ENCODE results near the gene CRPPA.

CRPPA gene

DNA sequence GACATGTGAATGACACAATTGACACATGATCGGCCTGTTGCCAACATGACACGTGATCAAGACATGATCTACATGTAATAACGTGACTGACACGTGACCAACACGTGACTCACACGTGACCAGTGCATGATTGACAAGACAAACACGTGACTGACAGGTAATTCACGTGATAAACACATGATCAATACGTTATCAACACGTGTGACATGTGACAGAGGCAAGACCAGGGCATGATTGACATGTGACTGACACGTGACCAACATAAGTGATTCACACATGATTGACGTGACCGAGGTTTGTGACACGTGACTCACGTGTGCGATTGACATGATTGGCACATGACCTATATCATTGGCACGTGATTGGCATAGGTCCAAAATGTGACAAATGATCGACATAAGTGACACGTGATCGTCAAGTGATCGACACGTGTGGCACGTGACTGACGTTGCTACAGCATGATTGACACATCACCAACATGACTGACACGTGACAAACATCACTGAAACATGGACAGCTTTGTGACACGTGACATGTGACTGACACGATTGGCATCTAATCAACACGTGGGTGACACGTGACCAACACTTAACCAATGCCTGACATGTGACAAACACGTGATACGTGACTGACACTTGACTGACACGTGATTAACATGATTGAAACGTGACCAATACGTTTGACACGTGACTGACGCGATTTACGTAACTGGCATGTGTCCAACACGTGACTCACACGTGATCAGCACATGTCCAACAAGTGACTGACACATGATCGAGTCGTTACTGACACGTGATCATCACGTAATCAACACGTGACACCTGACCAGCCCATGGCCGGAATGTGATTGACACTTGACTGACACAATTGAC, 23.0 kb downstream of the CRPPA start:
- no peak for TF ChIP-seq EZH2 (IDR thresholded peaks at IDR 0.05; ENCODE audit: borderline replicate concordance, low read depth, low read length, severe bottlenecking)
- TF ChIP-seq, protein P1, sequence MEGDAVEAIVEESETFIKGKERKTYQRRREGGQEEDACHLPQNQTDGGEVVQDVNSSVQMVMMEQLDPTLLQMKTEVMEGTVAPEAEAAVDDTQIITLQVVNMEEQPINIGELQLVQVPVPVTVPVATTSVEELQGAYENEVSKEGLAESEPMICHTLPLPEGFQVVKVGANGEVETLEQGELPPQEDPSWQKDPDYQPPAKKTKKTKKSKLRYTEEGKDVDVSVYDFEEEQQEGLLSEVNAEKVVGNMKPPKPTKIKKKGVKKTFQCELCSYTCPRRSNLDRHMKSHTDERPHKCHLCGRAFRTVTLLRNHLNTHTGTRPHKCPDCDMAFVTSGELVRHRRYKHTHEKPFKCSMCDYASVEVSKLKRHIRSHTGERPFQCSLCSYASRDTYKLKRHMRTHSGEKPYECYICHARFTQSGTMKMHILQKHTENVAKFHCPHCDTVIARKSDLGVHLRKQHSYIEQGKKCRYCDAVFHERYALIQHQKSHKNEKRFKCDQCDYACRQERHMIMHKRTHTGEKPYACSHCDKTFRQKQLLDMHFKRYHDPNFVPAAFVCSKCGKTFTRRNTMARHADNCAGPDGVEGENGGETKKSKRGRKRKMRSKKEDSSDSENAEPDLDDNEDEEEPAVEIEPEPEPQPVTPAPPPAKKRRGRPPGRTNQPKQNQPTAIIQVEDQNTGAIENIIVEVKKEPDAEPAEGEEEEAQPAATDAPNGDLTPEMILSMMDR (IDR thresholded peaks at IDR 0.05; ENCODE audit: borderline replicate concordance, extremely low read depth, low read length, poor library complexity, severe bottlenecking), result no peak
- DNase-seq (no peak), ATAC-seq (ENCODE audit: insufficient read depth, low read depth) (no peak)

DNA sequence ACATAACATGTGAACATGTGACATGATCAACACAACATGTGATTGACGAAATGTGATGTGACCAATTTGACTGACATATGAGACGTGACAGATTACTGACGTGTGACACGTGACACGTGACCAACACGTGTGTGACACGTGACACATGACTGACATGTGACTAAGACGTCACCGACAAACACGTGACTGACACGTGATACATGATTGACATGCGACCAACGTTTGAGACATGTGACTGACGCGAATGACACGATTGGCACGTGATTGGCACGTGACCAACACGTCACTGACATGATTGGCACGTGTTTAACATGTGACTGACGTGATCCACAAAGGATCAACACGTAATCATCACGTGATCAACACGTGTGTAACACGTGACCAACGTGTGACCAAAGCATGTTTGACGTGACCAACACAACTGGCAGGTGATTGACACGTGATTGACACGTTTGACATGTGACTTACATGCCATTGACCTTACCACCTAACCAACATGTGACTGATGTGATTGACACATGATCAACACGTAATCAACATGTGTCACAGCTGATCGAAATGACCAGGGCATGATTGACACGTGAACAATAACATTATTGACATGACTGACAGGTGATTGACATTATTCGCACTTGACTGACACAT, 23.7 kb downstream of the CRPPA start:
- H3K79me2 ChIP-seq (ENCODE audit: insufficient read depth, low read length), result no peaks in the 10 kb centered on the region
- H3K4me2 ChIP-seq (ENCODE audit: insufficient read depth, low read length), result no peak overlapping the region
- H3K27me3 ChIP-seq (ENCODE audit: insufficient read depth, low read length, poor library complexity), result no peaks in the 10 kb centered on the region
- no peak overlapping the region for H3K27ac ChIP-seq (ENCODE audit: low read length)
- H3K9ac ChIP-seq (ENCODE audit: low read depth, low read length), result no peak overlapping the region
- H3K36me3 ChIP-seq (ENCODE audit: insufficient read depth, low read length), result no peaks in the 10 kb centered on the region
- H3K4me3 ChIP-seq (ENCODE audit: low read depth in 1 of 2, low read length in 2 of 2), result peak overlapping the region in 1 of 2 experiments; percentile 4; a peak in 1 of 4 replicates
- no peak for DNase-seq
- H4K20me1 ChIP-seq (ENCODE audit: insufficient read depth, low read length), result no peaks in the 10 kb centered on the region
- H3K4me1 ChIP-seq (ENCODE audit: insufficient read depth, low read length), result no peaks in the 10 kb centered on the region
- TF ChIP-seq, protein P1 (IDR thresholded peaks at IDR 0.05; ENCODE audit: borderline replicate concordance, extremely low read depth, low read length, poor library complexity, severe bottlenecking), result no peak
- no peak for TF ChIP-seq EZH2 (IDR thresholded peaks at IDR 0.05; ENCODE audit: borderline replicate concordance, low read depth, low read length, severe bottlenecking)
- peaks cover 42% of the 10 kb centered on the region for H3K9me3 ChIP-seq (ENCODE audit: insufficient read depth, low read length, severe bottlenecking)
- no peak for ATAC-seq (ENCODE audit: insufficient read depth, low read depth)
- no peak overlapping the region for H2AFZ ChIP-seq (ENCODE audit: low read depth, low read length)

More for the DNA sequence above, 23.0 kb downstream of the CRPPA start:
- Histone ChIP-seq H3K9me3 (ENCODE audit: insufficient read depth, low read length, severe bottlenecking) (peaks cover 42% of the 10 kb centered on the region), H3K36me3 (ENCODE audit: insufficient read depth, low read length) (no peaks in the 10 kb centered on the region), H3K9ac (ENCODE audit: low read depth, low read length) (no peak overlapping the region), H2AFZ (ENCODE audit: low read depth, low read length) (no peak overlapping the region), H4K20me1 (ENCODE audit: insufficient read depth, low read length) (no peaks in the 10 kb centered on the region), H3K4me3 (ENCODE audit: low read depth in 1 of 2, low read length in 2 of 2) (peak overlapping the region in 1 of 2 experiments; percentile 4; a peak in 2 of 4 replicates), H3K4me2 (ENCODE audit: insufficient read depth, low read length) (no peak overlapping the region), H3K4me1 (ENCODE audit: insufficient read depth, low read length) (no peaks in the 10 kb centered on the region), H3K79me2 (ENCODE audit: insufficient read depth, low read length) (no peaks in the 10 kb centered on the region), H3K27me3 (ENCODE audit: insufficient read depth, low read length, poor library complexity) (no peaks in the 10 kb centered on the region), H3K27ac (ENCODE audit: low read length) (no peak overlapping the region)

- H3K4me1 ChIP-seq (ENCODE audit: insufficient read depth, low read length), result no peaks in the 10 kb centered on the region
- no peaks in the 10 kb centered on the region for H3K27me3 ChIP-seq (ENCODE audit: insufficient read depth, low read length, poor library complexity)
- ATAC-seq (ENCODE audit: insufficient read depth, low read depth) (no peak), DNase-seq (no peak)
- H3K36me3 ChIP-seq (ENCODE audit: insufficient read depth, low read length), result no peaks in the 10 kb centered on the region
- no peak overlapping the region for H2AFZ ChIP-seq (ENCODE audit: low read depth, low read length)
- H3K4me3 ChIP-seq (ENCODE audit: low read depth in 1 of 2, low read length in 2 of 2), result no peak overlapping the region
- H3K79me2 ChIP-seq (ENCODE audit: insufficient read depth, low read length), result no peaks in the 10 kb centered on the region
- no peak overlapping the region for H3K4me2 ChIP-seq (ENCODE audit: insufficient read depth, low read length)
- peaks cover 42% of the 10 kb centered on the region for H3K9me3 ChIP-seq (ENCODE audit: insufficient read depth, low read length, severe bottlenecking)
- no peak for TF ChIP-seq EZH2 (IDR thresholded peaks at IDR 0.05; ENCODE audit: borderline replicate concordance, low read depth, low read length, severe bottlenecking)
- TF ChIP-seq, protein P1 (IDR thresholded peaks at IDR 0.05; ENCODE audit: borderline replicate concordance, extremely low read depth, low read length, poor library complexity, severe bottlenecking), result no peak
- H3K9ac ChIP-seq (ENCODE audit: low read depth, low read length), result no peak overlapping the region
- no peak overlapping the region for H3K27ac ChIP-seq (ENCODE audit: low read length)
- no peaks in the 10 kb centered on the region for H4K20me1 ChIP-seq (ENCODE audit: insufficient read depth, low read length)
These were observed 24.4 kb downstream of the CRPPA start for GRCh38 chr7:16396766-16397500.

Data from DND-41 (cell line).